SW 1271 (cell line): ENCODE results near the gene NPIPB8.
"Not testable (repeated sequence)": the region's sequence is repeated elsewhere in the genome, so short reads cannot be mapped to it uniquely, and the experiment has no call there.

Experiments used
- DNase-seq, 2 experiments: peaks; one replicate each; lab custom pipeline; 2025; lab: John Stamatoyannopoulos, UW

Gene NPIPB8

GRCh38 chr16:28636093-28636823, 1.6 kb upstream of the NPIPB8 start:
- DNase-seq = peak; percentile 28 to 66

GRCh38 chr16:28638359-28638758, 494 bp downstream of the NPIPB8 start:
- not testable (repeated sequence) for DNase-seq

DNA sequence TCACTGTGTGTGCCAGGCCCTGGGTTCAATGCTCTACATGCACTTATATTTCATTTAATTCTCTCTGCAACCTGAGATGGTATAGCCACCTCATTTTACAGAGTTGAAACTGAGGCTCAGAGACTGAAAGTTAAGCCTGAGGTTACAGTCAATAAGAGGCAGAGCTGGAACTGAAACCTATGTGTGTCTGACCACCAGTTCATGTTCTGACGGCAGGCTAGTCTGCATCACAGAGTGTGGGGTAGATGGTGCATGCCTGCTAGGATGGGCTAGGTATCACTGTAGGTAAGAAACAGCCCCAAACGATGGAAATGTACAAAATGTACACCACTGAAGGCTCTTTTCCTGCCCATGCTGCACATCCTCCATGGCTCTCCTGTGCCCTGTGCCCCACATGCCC, 2.1 kb downstream of the NPIPB8 start:
- DNase-seq = not testable (repeated sequence)

DNA sequence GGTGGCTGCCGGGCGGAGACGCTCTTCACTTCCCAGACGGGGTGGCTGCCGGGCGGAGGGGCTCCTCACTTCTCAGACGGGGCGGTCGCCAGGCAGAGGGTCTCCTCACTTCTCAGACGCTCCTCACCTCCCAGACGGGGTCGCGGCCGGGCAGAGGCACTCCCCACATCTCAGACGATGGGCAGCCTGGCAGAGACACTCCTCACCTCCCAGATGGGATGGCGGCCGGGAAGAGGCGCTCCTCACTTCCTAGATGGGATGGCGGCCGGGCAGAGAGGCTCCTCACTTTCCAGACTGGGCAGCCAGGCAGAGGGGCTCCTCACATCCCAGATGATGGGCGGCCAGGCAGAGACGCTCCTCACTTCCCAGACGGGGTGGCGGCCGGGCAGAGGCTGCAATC, 28.4 kb downstream of the NPIPB8 start:
- not testable (repeated sequence) for DNase-seq

- DNase-seq = not testable (repeated sequence)
Measured at GRCh38 chr16:28667480-28667879, 29.6 kb downstream of the NPIPB8 start.

GRCh38 chr16:28668199-28668598, 30.3 kb downstream of the NPIPB8 start:
- not testable (repeated sequence) for DNase-seq

GRCh38 chr16:28688327-28688952, 50.6 kb downstream of the NPIPB8 start:
- DNase-seq = not testable (repeated sequence)

- DNase-seq = not testable (repeated sequence)
Measured at GRCh38 chr16:28689425-28689824, 51.6 kb downstream of the NPIPB8 start.

GRCh38 chr16:28691722-28692121, 53.9 kb downstream of the NPIPB8 start:
- DNase-seq = not testable (repeated sequence)

- not testable (repeated sequence) for DNase-seq
Measured at GRCh38 chr16:28693257-28693950, 55.5 kb downstream of the NPIPB8 start.

GRCh38 chr16:28699792-28700191, 61.9 kb downstream of the NPIPB8 start:
- DNase-seq = not testable (repeated sequence)

GRCh38 chr16:28700349-28700748, 62.5 kb downstream of the NPIPB8 start:
- DNase-seq = not testable (repeated sequence)

DNA sequence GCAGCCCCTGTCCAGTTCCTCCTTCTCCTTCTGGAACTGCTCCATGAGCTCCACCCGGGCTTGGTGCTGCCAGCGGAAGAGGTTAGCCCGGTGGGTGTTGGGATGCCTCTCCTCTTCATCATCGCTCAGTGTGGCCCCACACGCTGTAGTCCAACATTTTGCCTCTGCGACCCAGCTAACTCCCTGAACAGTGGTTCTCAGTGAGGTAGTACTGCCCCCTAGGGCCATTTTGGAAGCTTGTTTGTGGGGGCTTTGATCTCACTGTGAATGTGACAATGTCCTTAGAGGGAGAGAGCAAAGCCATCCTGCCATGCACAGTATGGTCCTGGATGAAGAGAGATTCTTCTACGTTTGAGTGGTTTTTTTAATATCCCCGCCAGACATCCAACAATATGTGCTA, 63.5 kb downstream of the NPIPB8 start:
- DNase-seq = not testable (repeated sequence)

GRCh38 chr16:28704246-28704645, 66.4 kb downstream of the NPIPB8 start:
- not testable (repeated sequence) for DNase-seq
